Stimulated activated CD8-positive, alpha-beta memory T cell treated with anti-CD3 and anti-CD28 coated beads, Interleukin-4, amount 100 ng/mL, for 4 hours (primary cell): Measurements from ENCODE around the gene LRRC47.

ENCODE experiments used
- DNase-seq, 2 donors: peaks; one replicate each; pipeline ENCODE4 v3.0.0-alpha.2; 2020; ENCODE audit warnings: low read depth in 2 of 2, low spot score in 1 of 2

The LRRC47 gene

GRCh38 chr1:3733883-3734589 lies 62.3 kb downstream of the LRRC47 start:
- DNase-seq: no peak

DNA sequence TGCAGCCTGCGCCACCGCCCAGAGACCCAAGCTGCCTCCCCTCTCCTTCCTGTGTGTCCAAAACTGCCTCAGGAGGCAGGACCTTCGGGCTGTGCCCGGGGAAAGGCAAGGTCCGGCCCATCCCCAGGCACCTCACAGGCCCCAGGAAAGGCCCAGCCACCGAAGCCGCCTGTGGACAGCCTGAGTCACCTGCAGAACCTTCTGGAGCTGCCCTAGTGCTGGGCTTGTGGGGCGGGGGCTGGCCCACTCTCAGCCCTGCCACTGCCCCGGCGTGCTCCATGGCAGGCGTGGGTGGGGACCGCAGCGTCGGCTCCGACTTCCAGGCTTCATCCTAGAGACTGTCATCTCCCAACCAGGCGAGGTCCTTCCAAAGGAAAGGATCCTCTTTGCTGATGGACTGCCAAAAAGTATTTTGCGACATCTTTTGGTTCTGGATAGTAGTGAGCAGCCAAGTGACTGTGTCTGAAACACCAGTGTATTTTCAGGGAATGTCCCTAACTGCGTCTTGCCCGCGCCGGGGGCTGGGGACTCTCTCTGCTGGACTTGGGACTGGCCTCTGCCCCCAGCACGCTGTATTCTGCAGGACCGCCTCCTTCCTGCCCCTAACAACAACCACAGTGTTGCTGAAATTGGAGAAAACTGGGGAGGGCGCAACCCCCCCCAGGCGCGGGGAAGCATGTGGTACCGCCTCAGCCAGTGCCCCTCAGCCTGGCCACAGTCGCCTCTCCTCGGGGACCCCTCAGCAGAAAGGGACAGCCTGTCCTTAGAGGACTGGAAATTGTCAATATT lies 63.0 kb downstream of the LRRC47 start:
- DNase-seq: no peak

DNA sequence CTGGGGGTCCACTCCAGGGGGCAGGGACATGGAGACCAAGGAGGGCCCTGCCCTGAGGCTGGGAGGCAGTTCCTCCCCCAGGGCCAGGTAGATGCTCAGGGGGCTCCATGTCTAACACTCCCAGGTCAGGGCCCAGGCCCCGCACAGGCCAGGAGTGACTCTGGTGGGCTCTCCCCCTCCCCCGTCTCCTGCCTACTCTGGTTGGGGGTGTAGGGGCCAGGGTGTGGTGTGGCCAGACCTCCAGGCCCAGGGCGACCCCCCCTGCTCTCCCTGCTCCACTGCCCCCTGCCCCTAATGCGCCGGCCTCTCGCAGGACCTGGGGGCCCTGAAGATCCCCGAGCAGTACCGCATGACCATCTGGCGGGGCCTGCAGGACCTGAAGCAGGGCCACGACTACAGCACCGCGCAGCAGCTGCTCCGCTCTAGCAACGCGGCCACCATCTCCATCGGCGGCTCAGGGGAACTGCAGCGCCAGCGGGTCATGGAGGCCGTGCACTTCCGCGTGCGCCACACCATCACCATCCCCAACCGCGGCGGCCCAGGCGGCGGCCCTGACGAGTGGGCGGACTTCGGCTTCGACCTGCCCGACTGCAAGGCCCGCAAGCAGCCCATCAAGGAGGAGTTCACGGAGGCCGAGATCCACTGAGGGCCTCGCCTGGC lies 63.7 kb downstream of the LRRC47 start:
- no peak for DNase-seq

- DNase-seq: no peak
Observed at GRCh38 chr1:3731583-3732433, 64.5 kb downstream of the LRRC47 start.

- DNase-seq: no peak
Observed at GRCh38 chr1:3730543-3731247, 65.6 kb downstream of the LRRC47 start.

GRCh38 chr1:3729594-3730542 lies 66.4 kb downstream of the LRRC47 start:
- no peak for DNase-seq
